ENCODE data around the gene TAF11L8. TPM values are rescaled to one million over a fixed set of nuclear protein-coding genes. Genes with fewer than 3 reads are reported as not detected.
A peak's percentile ranks its signal among the peaks of the same experiment; 100 is the strongest.
"Not testable (repeated sequence)": the region's sequence is repeated elsewhere in the genome, so short reads cannot be mapped to it uniquely, and the experiment has no call there.

Gene TAF11L8
- total RNA-seq, 1 experiment from 2014 or later = not detected

GRCh38 chr5:17620627-17621026 lies 29.9 kb upstream of the TAF11L8 start:
- no peak for DNase-seq (ENCODE audit: low spot score)
- Histone ChIP-seq H3K4me3 (ENCODE audit: low read depth, low read length, poor library complexity, severe bottlenecking) (no peak overlapping the region), H3K9me3 (ENCODE audit: low read depth, low read length, poor library complexity, severe bottlenecking) (no peaks in the 10 kb centered on the region), H3K27ac (ENCODE audit: low read depth, low read length, poor library complexity, severe bottlenecking) (no peak overlapping the region), H3K27me3 (replicated peaks; ENCODE audit: insufficient read depth, low read depth, low read length, poor library complexity) (no peaks in the 10 kb centered on the region), H3K4me1 (ENCODE audit: insufficient read depth, low read length, poor library complexity, severe bottlenecking) (no peaks in the 10 kb centered on the region), H3K36me3 (ENCODE audit: insufficient read depth, low read length, poor library complexity, severe bottlenecking) (no peaks in the 10 kb centered on the region)
- no peak for TF ChIP-seq EZH2 (IDR thresholded peaks at IDR 0.05; ENCODE audit: borderline replicate concordance, low read depth, low read length, poor library complexity, severe bottlenecking)
- TF ChIP-seq CTCF (conservative IDR thresholded peaks at IDR 0.05; ENCODE audit: low read depth, low read length) = peak; percentile 36; the same call in 1 of the 2 replicates
- intact Hi-C loops (cut with micrococcal nuclease; ENCODE audit: unreplicated experiment) = no loop called here
- CTCF ChIA-PET = no interaction called here
- POLR2A ChIA-PET (ENCODE audit: low non-redundant PET) = no interaction called here
- no TSS peak for BruUV-seq (replicated peaks)

GRCh38 chr5:17619354-17619753 lies 28.6 kb upstream of the TAF11L8 start:
- CTCF ChIA-PET = no interaction called here
- no peaks in the 10 kb centered on the region for H3K9me3 ChIP-seq (ENCODE audit: low read depth, low read length, poor library complexity, severe bottlenecking)
- H3K36me3 ChIP-seq (ENCODE audit: insufficient read depth, low read length, poor library complexity, severe bottlenecking) = no peaks in the 10 kb centered on the region
- no peak overlapping the region for H3K27ac ChIP-seq (ENCODE audit: low read depth, low read length, poor library complexity, severe bottlenecking)
- intact Hi-C loops (cut with micrococcal nuclease; ENCODE audit: unreplicated experiment) = no loop called here
- TF ChIP-seq EZH2 (IDR thresholded peaks at IDR 0.05; ENCODE audit: borderline replicate concordance, low read depth, low read length, poor library complexity, severe bottlenecking) (no peak), CTCF (conservative IDR thresholded peaks at IDR 0.05; ENCODE audit: low read depth, low read length) (no peak)
- BruUV-seq (replicated peaks) = no TSS peak
- no peaks in the 10 kb centered on the region for H3K4me1 ChIP-seq (ENCODE audit: insufficient read depth, low read length, poor library complexity, severe bottlenecking)
- DNase-seq (ENCODE audit: low spot score) = no peak
- H3K4me3 ChIP-seq (ENCODE audit: low read depth, low read length, poor library complexity, severe bottlenecking) = no peak overlapping the region
- no peaks in the 10 kb centered on the region for H3K27me3 ChIP-seq (replicated peaks; ENCODE audit: insufficient read depth, low read depth, low read length, poor library complexity)
- POLR2A ChIA-PET (ENCODE audit: low non-redundant PET) = no interaction called here

GRCh38 chr5:17614872-17615605 lies 24.3 kb upstream of the TAF11L8 start:
- H3K36me3 ChIP-seq (ENCODE audit: insufficient read depth, low read length, poor library complexity, severe bottlenecking) = no peaks in the 10 kb centered on the region
- no peaks in the 10 kb centered on the region for H3K9me3 ChIP-seq (ENCODE audit: low read depth, low read length, poor library complexity, severe bottlenecking)
- no peak for DNase-seq (ENCODE audit: low spot score)
- no peak overlapping the region for H3K4me3 ChIP-seq (ENCODE audit: low read depth, low read length, poor library complexity, severe bottlenecking)
- no peaks in the 10 kb centered on the region for H3K4me1 ChIP-seq (ENCODE audit: insufficient read depth, low read length, poor library complexity, severe bottlenecking)
- intact Hi-C loops (cut with micrococcal nuclease; ENCODE audit: unreplicated experiment) = no loop called here
- ChIA-PET POLR2A (ENCODE audit: low non-redundant PET) (no interaction called here), CTCF (no interaction called here)
- TF ChIP-seq CTCF (conservative IDR thresholded peaks at IDR 0.05; ENCODE audit: low read depth, low read length) (no peak), EZH2 (IDR thresholded peaks at IDR 0.05; ENCODE audit: borderline replicate concordance, low read depth, low read length, poor library complexity, severe bottlenecking) (no peak)
- H3K27ac ChIP-seq (ENCODE audit: low read depth, low read length, poor library complexity, severe bottlenecking) = no peak overlapping the region
- BruUV-seq (replicated peaks) = no TSS peak
- no peaks in the 10 kb centered on the region for H3K27me3 ChIP-seq (replicated peaks; ENCODE audit: insufficient read depth, low read depth, low read length, poor library complexity)

GRCh38 chr5:17610092-17610491 lies 19.3 kb upstream of the TAF11L8 start, which contains the start of gene TAF11L12:
TAF11L12 (plus strand) TSS chr5:17610392.
- BruUV-seq (replicated peaks); intact Hi-C loops (cut with micrococcal nuclease; ENCODE audit: unreplicated experiment): not testable (repeated sequence)

GRCh38 chr5:17607461-17607860 lies 16.7 kb upstream of the TAF11L8 start:
- intact Hi-C loops (cut with micrococcal nuclease; ENCODE audit: unreplicated experiment); H3K27me3 ChIP-seq (replicated peaks; ENCODE audit: insufficient read depth, low read depth, low read length, poor library complexity); H3K9me3 ChIP-seq (ENCODE audit: low read depth, low read length, poor library complexity, severe bottlenecking); H3K4me1 ChIP-seq (ENCODE audit: insufficient read depth, low read length, poor library complexity, severe bottlenecking); H3K36me3 ChIP-seq (ENCODE audit: insufficient read depth, low read length, poor library complexity, severe bottlenecking); CTCF ChIA-PET; BruUV-seq (replicated peaks); POLR2A ChIA-PET (ENCODE audit: low non-redundant PET); H3K4me3 ChIP-seq (ENCODE audit: low read depth, low read length, poor library complexity, severe bottlenecking); DNase-seq (ENCODE audit: low spot score); H3K27ac ChIP-seq (ENCODE audit: low read depth, low read length, poor library complexity, severe bottlenecking): not testable (repeated sequence)

More at GRCh38 chr5:17610092-17610491, 19.3 kb upstream of the TAF11L8 start, which contains the start of gene TAF11L12:
- H3K4me1 ChIP-seq (ENCODE audit: insufficient read depth, low read length, poor library complexity, severe bottlenecking); H3K36me3 ChIP-seq (ENCODE audit: insufficient read depth, low read length, poor library complexity, severe bottlenecking); POLR2A ChIA-PET (ENCODE audit: low non-redundant PET); DNase-seq (ENCODE audit: low spot score); CTCF ChIA-PET; H3K9me3 ChIP-seq (ENCODE audit: low read depth, low read length, poor library complexity, severe bottlenecking); H3K27me3 ChIP-seq (replicated peaks; ENCODE audit: insufficient read depth, low read depth, low read length, poor library complexity); H3K4me3 ChIP-seq (ENCODE audit: low read depth, low read length, poor library complexity, severe bottlenecking); H3K27ac ChIP-seq (ENCODE audit: low read depth, low read length, poor library complexity, severe bottlenecking): not testable (repeated sequence)
